ENCODE measurements around the gene CEND1. TPM values are rescaled to one million over a fixed set of nuclear protein-coding genes. Genes with fewer than 3 reads are reported as not detected.
A peak's percentile ranks its signal among the peaks of the same experiment; 100 is the strongest.

Gene CEND1
- total RNA-seq, 2 experiments from 2014 or later = 0.20 to 0.60 TPM

- Mint-ChIP-seq H3K36me3 (ENCODE audit: low read depth) (peaks cover 2% of the 10 kb centered on the region), H3K27me3 (no peaks in the 10 kb centered on the region), H3K27ac (no peak overlapping the region), H3K4me1 (peaks cover 16% of the 10 kb centered on the region), H3K9me3 (no peaks in the 10 kb centered on the region), H3K4me3 (no peak overlapping the region)
- CTCF ChIA-PET = interaction anchor here (0.7 kb wide), 1 partner anchor 16 kb away, joined by 3 read pairs; no protein-coding TSS in a partner anchor
- DNase-seq = no peak
- POLR2A ChIA-PET = no interaction called here
Observed at GRCh38 chr11:773425-773824, 16.5 kb downstream of the CEND1 start.

GRCh38 chr11:772429-773390 lies 17.2 kb downstream of the CEND1 start:
- DNase-seq = no peak
- POLR2A ChIA-PET = no interaction called here
- Mint-ChIP-seq H3K4me3 (no peak overlapping the region), H3K9me3 (no peaks in the 10 kb centered on the region), H3K36me3 (ENCODE audit: low read depth) (peaks cover 2% of the 10 kb centered on the region), H3K4me1 (peaks cover 16% of the 10 kb centered on the region), H3K27me3 (no peaks in the 10 kb centered on the region), H3K27ac (no peak overlapping the region)
- CTCF ChIA-PET = no interaction called here

GRCh38 chr11:771617-772204 lies 18.2 kb downstream of the CEND1 start:
- POLR2A ChIA-PET = no interaction called here
- Mint-ChIP-seq H3K27me3 (no peaks in the 10 kb centered on the region), H3K4me3 (no peak overlapping the region), H3K9me3 (no peaks in the 10 kb centered on the region), H3K4me1 (peaks cover 16% of the 10 kb centered on the region), H3K36me3 (ENCODE audit: low read depth) (peaks cover 2% of the 10 kb centered on the region), H3K27ac (no peak overlapping the region)
- no peak for DNase-seq
- CTCF ChIA-PET = interaction anchor here (1.4 kb wide), 1 partner anchor 25 kb away, joined by 3 read pairs; no protein-coding TSS in a partner anchor

GRCh38 chr11:770642-771616 lies 19.0 kb downstream of the CEND1 start:
- Mint-ChIP-seq H3K4me1 (peaks cover 12% of the 10 kb centered on the region), H3K27me3 (no peaks in the 10 kb centered on the region), H3K27ac (no peak overlapping the region), H3K4me3 (no peak overlapping the region), H3K9me3 (no peaks in the 10 kb centered on the region), H3K36me3 (ENCODE audit: low read depth) (no peaks in the 10 kb centered on the region)
- ChIA-PET POLR2A (no interaction called here), CTCF (interaction anchor here (0.9 to 1.4 kb wide), 3 partner anchors 26 to 74 kb away, joined by 3 to 4 read pairs (median 3); no protein-coding TSS in a partner anchor)
- no peak for DNase-seq

GRCh38 chr11:769887-770641 lies 19.8 kb downstream of the CEND1 start:
- Mint-ChIP-seq H3K9me3 (no peaks in the 10 kb centered on the region), H3K27me3 (no peaks in the 10 kb centered on the region), H3K36me3 (ENCODE audit: low read depth) (peaks cover 3% of the 10 kb centered on the region), H3K4me1 (peaks cover 8% of the 10 kb centered on the region), H3K27ac (no peak overlapping the region), H3K4me3 (no peak overlapping the region)
- CTCF ChIA-PET = interaction anchor here (0.9 to 1.0 kb wide), 2 partner anchors 68 to 73 kb away, joined by 3 to 4 read pairs; no protein-coding TSS in a partner anchor
- no peak for DNase-seq
- POLR2A ChIA-PET = no interaction called here

GRCh38 chr11:767238-767637 lies 22.7 kb downstream of the CEND1 start:
- no peak for DNase-seq
- ChIA-PET CTCF (interaction anchor here (1.7 kb wide), 1 partner anchor 45 kb away, joined by 4 read pairs; no protein-coding TSS in a partner anchor), POLR2A (no interaction called here)
- no peaks in the 10 kb centered on the region for H3K9me3 Mint-ChIP-seq
- peaks cover 15% of the 10 kb centered on the region for H3K36me3 Mint-ChIP-seq (ENCODE audit: low read depth)
- no peak overlapping the region for H3K27ac Mint-ChIP-seq
- no peaks in the 10 kb centered on the region for H3K27me3 Mint-ChIP-seq
- H3K4me1 Mint-ChIP-seq = peaks cover 4% of the 10 kb centered on the region
- H3K4me3 Mint-ChIP-seq = no peak overlapping the region

GRCh38 chr11:766936-767210 lies 23.0 kb downstream of the CEND1 start:
- ChIA-PET POLR2A (no interaction called here), CTCF (interaction anchor here (1.7 kb wide), 1 partner anchor 45 kb away, joined by 4 read pairs; no protein-coding TSS in a partner anchor)
- Mint-ChIP-seq H3K4me3 (no peak overlapping the region), H3K27ac (no peak overlapping the region), H3K9me3 (no peaks in the 10 kb centered on the region), H3K27me3 (no peaks in the 10 kb centered on the region), H3K36me3 (ENCODE audit: low read depth) (peaks cover 18% of the 10 kb centered on the region), H3K4me1 (peaks cover 4% of the 10 kb centered on the region)
- no peak for DNase-seq

GRCh38 chr11:766106-766935 lies 23.6 kb downstream of the CEND1 start:
- H3K36me3 Mint-ChIP-seq (ENCODE audit: low read depth) = peaks cover 19% of the 10 kb centered on the region
- H3K4me1 Mint-ChIP-seq = peaks cover 4% of the 10 kb centered on the region
- no peaks in the 10 kb centered on the region for H3K9me3 Mint-ChIP-seq
- ChIA-PET POLR2A (no interaction called here), CTCF (interaction anchor here (0.7 to 1.7 kb wide), 3 partner anchors 17 to 516 kb away, joined by 3 to 4 read pairs (median 4); no protein-coding TSS in a partner anchor)
- no peak overlapping the region for H3K4me3 Mint-ChIP-seq
- H3K27me3 Mint-ChIP-seq = no peaks in the 10 kb centered on the region
- peak overlapping the region; percentile 27 for H3K27ac Mint-ChIP-seq
- no peak for DNase-seq

GRCh38 chr11:765802-766091 lies 24.1 kb downstream of the CEND1 start:
- peaks cover 23% of the 10 kb centered on the region for H3K36me3 Mint-ChIP-seq (ENCODE audit: low read depth)
- DNase-seq = no peak
- no peaks in the 10 kb centered on the region for H3K27me3 Mint-ChIP-seq
- no peak overlapping the region for H3K27ac Mint-ChIP-seq
- H3K4me1 Mint-ChIP-seq = peaks cover 4% of the 10 kb centered on the region
- no peaks in the 10 kb centered on the region for H3K9me3 Mint-ChIP-seq
- CTCF ChIA-PET = interaction anchor here (0.7 to 1.7 kb wide), 4 partner anchors 16 to 515 kb away, joined by 3 to 4 read pairs (median 4); no protein-coding TSS in a partner anchor
- H3K4me3 Mint-ChIP-seq = no peak overlapping the region
- POLR2A ChIA-PET = no interaction called here

GRCh38 chr11:765025-765801 lies 24.7 kb downstream of the CEND1 start:
- peaks cover 4% of the 10 kb centered on the region for H3K4me1 Mint-ChIP-seq
- POLR2A ChIA-PET = no interaction called here
- H3K9me3 Mint-ChIP-seq = no peaks in the 10 kb centered on the region
- peak; percentile 69 for DNase-seq
- H3K27ac Mint-ChIP-seq = no peak overlapping the region
- peaks cover 25% of the 10 kb centered on the region for H3K36me3 Mint-ChIP-seq (ENCODE audit: low read depth)
- CTCF ChIA-PET = interaction anchor here (0.6 to 1.7 kb wide), 5 partner anchors 15 to 515 kb away, joined by 3 to 4 read pairs (median 4); no protein-coding TSS in a partner anchor
- H3K4me3 Mint-ChIP-seq = no peak overlapping the region
- no peaks in the 10 kb centered on the region for H3K27me3 Mint-ChIP-seq

Data from activated CD4-positive, alpha-beta T cell treated with anti-CD3 and anti-CD28 coated beads, Interleukin-2, amount 10 ng/mL, durations not matched to agents 7 days and 5 days (primary cell).